SK-N-SH treated with all-trans-retinoic acid at 6 μM for 48 hours (cell line): Measurements from ENCODE around the gene GCHFR.

Experiments
- BACH2 ChIP-seq: fragments of 250-450 bp; sonication (Bioruptor Pico); IDR thresholded peaks from 2 replicates; pipeline ENCODE4 v1.9.0; 2021; ENCODE audit warnings: mild to moderate bottlenecking, borderline replicate concordance
- ZFP3 ChIP-seq: fragments of 250-450 bp; sonication (Bioruptor Pico); IDR thresholded peaks from 2 replicates; pipeline ENCODE4 v1.5.0; 2020; ENCODE audit warnings: mild to moderate bottlenecking, moderate library complexity
- TF ChIP-seq, protein P1 (sequence below): fragments of 250-450 bp; sonication (Bioruptor Pico); IDR thresholded peaks from 2 replicates; pipeline ENCODE4 v1.5.1; 2020; ENCODE audit warnings: low read depth, mild to moderate bottlenecking, moderate library complexity

DNA sequence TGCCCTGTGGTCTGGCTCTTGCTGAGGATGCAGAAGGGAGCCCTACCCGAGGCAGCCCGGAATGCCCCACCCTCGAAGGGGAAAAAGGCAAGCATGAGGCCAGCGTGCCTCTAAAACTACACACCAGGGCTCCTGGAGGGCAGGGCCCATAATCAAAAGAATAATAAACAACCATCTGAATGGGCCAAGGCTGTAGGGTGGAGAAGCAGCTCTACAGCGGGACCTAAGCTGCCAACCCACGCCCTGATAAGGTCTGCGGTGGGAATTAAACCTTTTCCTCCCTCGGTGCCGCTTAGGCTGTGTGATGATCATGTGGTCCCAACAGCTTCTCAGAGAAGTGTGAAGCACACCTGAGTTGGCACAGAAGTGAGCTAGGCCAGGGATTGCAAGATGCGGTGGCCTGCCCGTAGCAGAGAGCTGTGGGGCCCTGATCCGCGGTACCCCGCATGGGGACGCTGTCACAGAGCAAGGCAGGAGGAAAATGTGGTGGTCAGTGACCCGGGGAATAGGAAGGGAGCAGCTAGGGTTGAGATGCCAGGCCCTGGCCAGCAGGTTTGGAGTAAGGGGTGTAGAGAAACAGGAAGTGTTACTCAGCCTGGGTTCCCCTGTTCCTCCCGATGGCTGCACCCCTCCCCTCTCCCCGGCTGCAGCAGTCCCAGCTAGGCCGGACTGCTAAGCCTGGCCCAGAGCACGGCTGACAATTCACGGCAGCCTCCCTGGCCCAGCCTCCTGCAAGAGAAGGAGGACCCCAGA, 4.8 kb downstream of the GCHFR start:
- TF ChIP-seq ZFP3 (CRISPR knock-in tag) (no peak), BACH2 (CRISPR knock-in tag) (no peak)
- TF ChIP-seq, protein P1, sequence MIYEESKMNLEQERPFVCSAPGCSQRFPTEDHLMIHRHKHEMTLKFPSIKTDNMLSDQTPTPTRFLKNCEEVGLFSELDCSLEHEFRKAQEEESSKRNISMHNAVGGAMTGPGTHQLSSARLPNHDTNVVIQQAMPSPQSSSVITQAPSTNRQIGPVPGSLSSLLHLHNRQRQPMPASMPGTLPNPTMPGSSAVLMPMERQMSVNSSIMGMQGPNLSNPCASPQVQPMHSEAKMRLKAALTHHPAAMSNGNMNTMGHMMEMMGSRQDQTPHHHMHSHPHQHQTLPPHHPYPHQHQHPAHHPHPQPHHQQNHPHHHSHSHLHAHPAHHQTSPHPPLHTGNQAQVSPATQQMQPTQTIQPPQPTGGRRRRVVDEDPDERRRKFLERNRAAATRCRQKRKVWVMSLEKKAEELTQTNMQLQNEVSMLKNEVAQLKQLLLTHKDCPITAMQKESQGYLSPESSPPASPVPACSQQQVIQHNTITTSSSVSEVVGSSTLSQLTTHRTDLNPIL (CRISPR knock-in tag), result no peak
